Myocyte (in vitro differentiated cells): ENCODE measurements around the gene TRIM32. TPM values are rescaled to one million over a fixed set of nuclear protein-coding genes. Genes with fewer than 3 reads are reported as not detected.

Experiments
- DNase-seq: peaks from one replicate; pipeline ENCODE4 v3.0.0-alpha.2; 2012; ENCODE audit warnings: low read depth
- total RNA-seq: library from RNA; depleted of rRNA; stranded (reverse); fragments of >200 nt; gene quantifications from 2 replicates; pipeline ENCODE4 v1.2.3, GENCODE V29; 2014

The TRIM32 gene
- total RNA-seq, 1 donor from 2014 or later = 17.4 TPM

- peak; percentile 8 for DNase-seq
Measured at GRCh38 chr9:116703634-116704033, 16.5 kb downstream of the TRIM32 start.

- no peak for DNase-seq
Measured at GRCh38 chr9:116704470-116704869, 17.4 kb downstream of the TRIM32 start.

- no peak for DNase-seq
Measured at GRCh38 chr9:116705531-116705930, 18.4 kb downstream of the TRIM32 start.

- DNase-seq = no peak
Measured at GRCh38 chr9:116706310-116707290, 19.5 kb downstream of the TRIM32 start.

- no peak for DNase-seq
Measured at GRCh38 chr9:116712781-116713180, 25.7 kb downstream of the TRIM32 start.

DNA sequence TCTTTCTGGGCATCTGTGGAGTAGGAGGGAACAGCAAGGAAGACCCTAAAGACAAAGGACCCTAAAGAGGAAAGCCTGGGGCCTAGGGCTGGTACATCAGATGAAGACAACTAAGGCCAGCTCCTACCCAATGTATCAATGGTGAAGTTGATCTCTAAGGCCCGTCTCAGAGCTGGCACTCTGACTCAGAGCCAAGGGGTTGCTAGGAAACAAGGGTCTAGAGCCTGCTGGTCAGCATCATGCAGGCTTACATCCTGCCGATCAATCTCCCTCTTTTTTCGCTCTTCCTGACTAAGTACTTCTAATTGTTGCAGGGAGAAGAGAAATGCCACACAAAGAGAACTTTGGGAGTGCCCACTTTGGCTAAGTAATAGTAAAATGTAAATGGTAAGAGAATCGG is 26.2 kb downstream of the TRIM32 start:
- no peak for DNase-seq

GRCh38 chr9:116715751-116716150 is 28.6 kb downstream of the TRIM32 start:
- no peak for DNase-seq

DNA sequence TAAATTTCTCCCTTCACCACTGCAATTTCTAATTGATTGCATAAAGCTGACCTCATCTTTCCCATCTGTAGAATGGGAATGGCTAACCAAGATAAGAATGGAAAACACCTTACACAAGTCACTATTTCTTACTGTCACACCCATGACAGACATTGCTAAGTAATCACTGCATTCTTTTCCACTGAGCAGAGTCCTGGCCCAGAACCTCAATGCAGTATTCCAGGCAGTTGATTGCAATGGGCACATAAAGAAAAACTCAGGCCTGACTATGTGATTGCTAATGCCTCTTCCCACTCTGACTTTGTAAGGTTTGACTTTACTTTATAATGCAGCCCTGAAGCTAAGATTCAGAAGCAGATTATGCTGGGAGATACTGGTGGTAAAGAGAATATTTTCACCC is 29.3 kb downstream of the TRIM32 start:
- no peak for DNase-seq

GRCh38 chr9:116717150-116717549 is 30.0 kb downstream of the TRIM32 start:
- DNase-seq = no peak

DNA sequence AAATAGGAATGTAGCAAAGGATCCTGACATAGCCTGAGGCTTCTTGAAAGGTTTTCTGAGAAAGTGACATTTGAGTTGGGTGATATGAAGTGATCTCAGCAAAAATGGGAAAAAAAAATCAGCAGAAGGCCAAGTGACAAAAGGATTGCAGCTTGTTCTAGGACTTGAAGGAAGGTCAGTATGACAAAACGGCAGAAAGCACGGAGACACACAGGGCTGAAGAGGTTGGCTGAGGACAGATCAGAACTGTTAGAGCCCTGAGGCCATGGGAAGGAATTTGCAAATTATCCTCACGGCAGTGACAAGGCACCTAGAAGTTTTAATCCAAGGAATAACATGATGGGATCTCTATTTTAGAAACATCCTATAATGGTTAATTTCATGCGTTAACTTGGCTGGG is 31.0 kb downstream of the TRIM32 start:
- DNase-seq = no peak

DNA sequence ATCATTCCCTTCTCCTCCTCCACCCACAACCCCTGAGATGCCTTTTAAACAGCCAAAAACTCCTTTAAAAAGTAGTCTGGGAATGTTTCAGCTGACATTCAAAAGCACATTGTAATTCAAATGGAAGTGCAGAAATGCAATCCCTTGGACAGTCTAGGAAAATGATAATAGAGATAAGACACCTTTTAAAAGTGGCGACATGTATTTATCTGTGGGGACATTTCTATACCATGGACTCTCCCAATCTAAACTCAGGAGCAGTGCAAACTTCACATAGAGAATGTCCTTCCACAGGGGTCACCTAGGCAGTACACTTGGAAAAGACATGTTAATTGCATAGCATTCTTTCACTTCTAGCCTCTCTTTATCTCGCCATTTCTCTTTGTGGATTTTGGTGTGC is 33.0 kb downstream of the TRIM32 start:
- DNase-seq = no peak

DNA sequence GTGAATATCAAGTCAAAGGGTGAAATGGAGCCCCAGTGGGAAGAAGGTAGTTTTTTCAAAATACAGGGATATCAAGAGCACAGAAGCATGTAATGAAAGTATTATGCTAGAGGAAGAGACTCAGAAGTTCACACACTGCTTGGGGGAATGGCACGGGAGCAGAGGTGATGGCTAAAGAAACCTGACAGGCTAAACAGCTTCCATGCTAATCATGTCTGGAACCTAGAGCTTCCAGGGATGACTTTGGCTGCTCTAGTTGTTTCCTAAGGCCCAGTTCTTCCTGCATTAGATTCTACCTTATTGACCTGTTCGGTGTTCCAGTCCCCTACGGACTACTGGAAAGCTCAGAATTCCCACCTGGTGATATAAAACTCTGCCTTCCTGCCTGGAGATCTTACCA is 34.3 kb downstream of the TRIM32 start:
- no peak for DNase-seq

DNA sequence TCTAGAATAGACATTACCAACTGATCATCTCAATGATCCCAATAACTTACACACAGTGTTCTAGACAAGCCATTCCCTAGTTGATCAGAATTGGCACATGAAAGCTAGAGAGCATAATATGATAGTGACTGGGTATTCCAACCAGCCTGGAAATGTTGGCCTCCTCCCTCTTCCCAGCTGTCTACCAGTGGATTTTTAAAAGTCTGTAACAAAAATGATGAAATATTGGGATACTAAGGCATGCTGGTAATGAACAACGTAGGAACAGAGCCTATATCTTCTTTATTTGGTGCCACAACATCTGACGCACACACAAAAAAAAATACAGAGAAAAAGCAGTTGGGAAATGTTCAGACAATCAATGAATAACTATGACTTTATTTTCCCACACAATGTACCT is 34.8 kb downstream of the TRIM32 start:
- DNase-seq = no peak

GRCh38 chr9:116724123-116724522 is 37.0 kb downstream of the TRIM32 start:
- DNase-seq = no peak

- no peak for DNase-seq
Measured at GRCh38 chr9:116726602-116727001, 39.5 kb downstream of the TRIM32 start.

- no peak for DNase-seq
Measured at GRCh38 chr9:116733010-116733641, 46.0 kb downstream of the TRIM32 start.

GRCh38 chr9:116736399-116737151 is 49.5 kb downstream of the TRIM32 start:
- DNase-seq = no peak

DNA sequence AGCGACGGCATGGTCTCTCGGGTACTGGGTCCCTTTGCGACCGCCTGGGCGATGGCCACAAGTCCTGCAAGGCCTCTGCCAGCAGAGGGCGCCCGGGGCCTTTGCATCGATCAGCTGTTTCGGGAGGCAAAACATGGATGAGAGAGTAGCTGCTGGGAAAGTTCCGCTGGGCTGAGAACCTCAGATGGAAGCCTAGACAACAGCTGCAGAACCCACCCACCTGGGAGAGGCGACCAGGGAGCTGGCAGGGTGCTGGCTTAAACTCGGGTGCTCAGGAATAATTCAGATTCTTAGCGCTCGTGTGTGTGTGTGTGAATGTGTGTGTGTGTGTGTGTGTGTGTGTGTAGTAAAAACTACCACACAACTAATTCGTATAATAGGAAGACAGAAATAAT is 50.0 kb downstream of the TRIM32 start:
- DNase-seq = peak; percentile 95

GRCh38 chr9:116741086-116741740 is 54.1 kb downstream of the TRIM32 start:
- DNase-seq = no peak

- no peak for DNase-seq
Measured at GRCh38 chr9:116741742-116742141, 54.6 kb downstream of the TRIM32 start.

DNA sequence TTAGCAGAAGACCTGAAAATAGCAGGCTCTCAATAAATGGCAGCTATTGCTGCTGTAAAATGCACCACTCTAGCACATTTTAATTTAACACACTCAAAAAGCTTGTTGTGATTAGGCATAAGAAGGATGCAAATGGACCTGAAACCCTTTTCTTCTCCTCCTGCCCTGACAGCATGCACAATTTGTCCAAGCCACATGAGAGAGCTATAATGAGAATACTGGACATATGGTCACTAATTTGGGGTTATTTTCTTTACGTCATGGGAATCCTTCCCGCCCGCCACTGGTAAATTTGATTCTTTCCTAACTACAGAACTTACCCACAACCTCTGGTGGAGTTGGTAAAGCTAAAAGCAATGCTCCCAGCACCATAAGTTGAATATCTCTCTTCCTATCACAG is 62.1 kb downstream of the TRIM32 start:
- DNase-seq = no peak
